Measurements from ENCODE around the gene CYP19A1. TPM values are rescaled to one million over a fixed set of nuclear protein-coding genes. Genes with fewer than 3 reads are reported as not detected.

CYP19A1 gene
- total RNA-seq, 1 donor from 2014 or later = not detected

DNA sequence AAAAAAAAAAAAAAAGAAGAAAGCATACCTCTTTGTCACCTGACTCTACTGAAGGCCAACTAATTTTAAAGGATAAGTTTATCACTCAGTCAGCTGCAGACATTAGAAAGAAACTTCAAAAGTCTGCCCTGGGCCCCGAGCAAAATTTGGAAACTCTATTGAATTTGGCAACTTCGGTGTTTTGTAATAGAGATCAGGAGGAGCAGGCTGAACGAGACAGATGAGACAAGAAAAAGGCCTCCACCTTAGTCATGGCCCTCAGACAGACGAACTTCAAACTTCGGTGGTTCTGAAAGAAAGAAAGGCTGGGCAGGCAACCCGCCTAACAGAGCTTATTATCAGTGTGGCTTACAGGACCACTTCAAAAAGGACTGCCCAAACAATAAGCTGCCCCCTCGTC is 21.6 kb upstream of the CYP19A1 start:
- no peak for DNase-seq (ENCODE audit: low read depth in 2 of 2)

DNA sequence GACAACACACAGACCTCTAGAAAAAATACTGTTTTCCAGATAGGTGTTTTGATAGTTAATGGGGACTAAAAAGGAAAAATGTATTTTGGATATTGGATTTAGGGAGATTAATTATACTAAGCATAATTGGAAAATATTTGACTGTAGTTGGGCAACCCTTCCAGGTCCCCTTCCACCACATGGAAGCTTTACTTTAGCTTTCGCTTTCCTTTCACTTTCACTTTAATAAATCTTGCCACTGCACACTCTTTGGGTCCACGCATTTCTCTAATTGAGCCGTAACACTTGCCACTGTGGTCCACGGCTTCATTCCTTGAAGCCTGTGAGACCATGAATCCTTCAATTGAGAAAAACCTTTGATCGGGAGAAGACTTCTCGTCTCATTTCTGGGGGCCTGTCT is 18.6 kb upstream of the CYP19A1 start:
- DNase-seq (ENCODE audit: low read depth in 2 of 2) = no peak

DNA sequence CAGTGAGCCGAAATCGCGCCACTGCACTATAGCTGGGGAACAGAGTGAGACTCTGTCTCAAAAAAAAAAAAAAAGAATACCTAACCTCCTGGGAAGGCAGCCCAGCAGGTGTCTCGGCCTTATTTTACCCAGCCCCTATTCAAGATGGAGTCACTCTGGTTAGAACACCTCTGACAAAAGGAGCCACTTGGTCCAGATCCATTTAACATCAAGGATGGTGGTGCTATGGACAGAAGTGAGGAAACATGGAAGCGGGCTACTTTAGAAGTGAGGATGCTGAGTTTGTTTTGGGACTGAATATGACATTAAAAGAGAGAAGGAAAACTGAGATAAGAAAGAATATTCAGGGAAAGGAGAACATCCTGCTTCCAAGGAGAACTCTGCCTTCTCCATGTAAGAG is 17.8 kb upstream of the CYP19A1 start:
- DNase-seq (ENCODE audit: low read depth in 2 of 2) = no peak

DNA sequence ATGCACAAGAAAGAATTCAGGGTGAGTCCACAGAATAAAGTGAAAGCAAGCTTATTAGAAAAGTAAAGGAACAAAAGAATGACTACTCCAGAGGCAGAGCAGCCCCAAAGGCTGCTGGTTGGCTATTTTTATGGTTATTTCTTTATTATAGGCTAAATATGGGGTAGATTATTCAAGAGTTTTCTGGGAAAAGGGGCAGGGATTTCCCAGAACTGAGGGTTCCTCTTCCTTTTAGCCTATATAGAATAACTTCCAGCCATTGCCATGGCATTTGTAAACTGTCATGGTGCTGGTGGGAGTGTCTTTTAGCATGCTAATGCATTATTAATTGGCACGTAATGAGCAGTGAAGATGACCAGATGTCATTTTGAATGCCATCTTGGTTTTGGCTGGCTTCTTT is 16.7 kb upstream of the CYP19A1 start:
- no peak for DNase-seq (ENCODE audit: low read depth in 2 of 2)

DNA sequence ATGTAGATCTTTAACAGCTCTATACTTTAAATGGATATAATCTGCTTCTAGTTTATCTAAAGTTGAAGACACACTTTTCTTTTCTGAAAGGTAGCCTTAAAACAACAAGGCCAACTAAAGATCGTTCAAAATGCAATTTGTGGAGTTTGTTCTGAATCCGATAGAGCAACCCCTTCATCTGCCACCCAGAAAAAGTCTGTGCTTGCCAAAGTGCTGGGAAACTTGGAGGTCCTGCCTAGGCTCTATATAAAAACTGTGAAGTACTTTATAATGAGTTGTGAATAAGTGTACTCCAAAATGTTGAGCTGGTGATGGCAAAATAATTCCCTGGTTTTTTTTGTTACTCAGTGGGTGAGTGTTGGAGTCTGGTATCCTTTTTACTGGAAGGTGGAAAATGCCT is 15.6 kb upstream of the CYP19A1 start:
- DNase-seq (ENCODE audit: low read depth in 2 of 2) = no peak

DNA sequence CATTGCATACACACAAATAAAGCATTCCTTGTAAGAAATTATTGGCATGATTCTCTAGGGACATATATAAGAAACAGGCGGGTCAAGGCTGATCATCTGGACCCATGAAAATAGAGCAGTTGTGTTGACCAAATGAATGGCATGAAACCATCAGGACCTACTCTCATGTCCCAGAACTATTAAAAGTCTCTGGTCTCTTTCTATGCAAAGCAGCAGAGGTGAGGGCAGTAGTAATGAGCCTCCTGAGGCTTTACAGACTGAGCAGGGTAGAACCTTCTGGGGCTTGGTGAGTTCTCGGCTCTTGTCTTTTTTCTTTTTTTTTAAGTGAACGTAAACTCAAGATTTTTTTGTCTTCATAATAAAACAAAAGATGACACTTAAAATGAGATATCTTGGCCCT is 12.3 kb upstream of the CYP19A1 start:
- no peak for DNase-seq (ENCODE audit: low read depth in 2 of 2)

DNA sequence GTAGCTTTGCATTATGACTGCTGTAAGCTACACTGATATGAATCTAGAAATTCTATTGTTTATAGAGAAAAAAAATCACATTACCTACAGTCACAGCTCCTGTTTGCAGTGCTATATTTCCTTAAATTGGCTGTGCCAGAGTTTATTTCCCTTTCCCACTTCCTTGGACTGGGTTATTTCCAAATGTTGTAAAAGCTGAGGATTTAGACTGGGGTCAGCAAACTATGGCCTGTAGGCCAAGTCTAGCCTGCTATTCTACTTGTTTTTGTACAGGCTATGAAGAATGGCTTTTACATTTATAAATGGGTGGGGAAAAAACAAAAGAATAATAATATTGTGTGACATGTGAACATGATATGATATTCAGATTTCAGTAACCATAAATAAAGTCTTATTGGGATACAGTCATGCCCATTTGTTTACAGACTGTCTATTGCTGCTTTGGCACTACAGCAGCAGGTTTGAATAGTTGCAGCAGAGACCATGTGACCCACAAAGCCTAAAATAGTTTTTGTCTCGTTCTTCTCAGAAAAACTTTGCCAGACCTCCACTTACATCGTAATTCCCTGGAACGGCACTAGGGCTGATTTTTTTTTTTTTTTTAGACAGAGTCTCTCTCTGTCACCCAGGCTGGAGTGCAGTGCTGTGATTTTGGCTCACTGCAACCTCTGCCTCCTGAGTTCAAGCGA is 10.9 kb upstream of the CYP19A1 start:
- no peak for DNase-seq (ENCODE audit: low read depth in 2 of 2)

DNA sequence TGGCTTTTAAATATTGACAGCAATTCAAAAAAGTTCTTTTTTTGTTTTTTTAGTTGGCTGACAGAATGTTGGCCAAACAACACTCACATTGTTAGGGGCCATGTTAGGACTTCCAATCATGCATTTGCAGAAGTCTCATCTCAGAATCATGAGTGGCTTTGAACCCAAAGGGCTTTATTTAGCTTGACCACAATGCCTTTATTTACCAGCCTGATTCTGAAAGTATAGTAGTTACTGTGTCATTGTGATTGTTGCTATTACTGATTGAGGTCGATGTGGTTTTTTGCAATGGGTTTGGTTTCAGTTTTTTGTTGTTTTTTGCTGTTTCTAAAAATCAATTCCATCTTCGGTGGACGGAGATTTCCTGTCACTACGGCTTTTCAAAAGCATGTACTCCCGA is 10.3 kb upstream of the CYP19A1 start:
- no peak for DNase-seq (ENCODE audit: low read depth in 2 of 2)

DNA sequence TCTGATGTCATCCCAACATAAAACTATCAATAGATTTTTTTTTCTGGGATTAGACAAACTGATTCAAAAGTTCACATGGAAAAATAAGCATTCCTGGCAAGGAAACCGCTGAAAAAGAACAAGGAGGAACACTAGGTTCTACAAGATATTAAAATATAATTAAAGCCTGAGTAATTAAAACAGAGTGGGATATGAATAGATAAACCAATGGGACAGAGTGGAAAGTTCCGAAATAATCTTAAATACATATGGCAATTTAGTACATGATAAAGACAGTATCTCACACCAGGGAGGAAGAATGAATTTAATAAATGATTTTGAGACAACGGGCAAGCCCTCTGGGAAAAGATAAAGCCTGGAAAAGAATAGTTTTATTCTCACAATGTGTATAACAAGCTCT is 7.7 kb upstream of the CYP19A1 start:
- no peak for DNase-seq (ENCODE audit: low read depth in 2 of 2)

DNA sequence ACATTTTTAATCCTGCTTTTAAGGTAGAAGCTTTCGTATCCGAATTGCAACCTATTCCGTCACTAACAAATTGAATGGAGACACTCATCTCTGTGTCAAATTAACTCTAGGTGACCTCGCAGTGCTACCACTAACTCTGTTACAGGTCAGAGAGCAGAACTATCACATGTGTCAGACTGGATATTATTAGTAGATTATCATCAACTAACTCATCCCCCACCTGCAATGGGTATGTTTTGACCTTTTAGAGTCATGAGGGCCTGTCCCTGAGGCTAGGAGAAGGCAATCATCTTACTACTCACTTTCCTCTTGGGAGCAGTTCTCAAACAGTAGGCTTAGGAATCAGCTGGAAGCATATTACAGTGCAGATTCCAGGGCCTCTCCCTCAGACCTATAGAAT is 5.1 kb upstream of the CYP19A1 start:
- no peak for DNase-seq (ENCODE audit: low read depth in 2 of 2)

DNA sequence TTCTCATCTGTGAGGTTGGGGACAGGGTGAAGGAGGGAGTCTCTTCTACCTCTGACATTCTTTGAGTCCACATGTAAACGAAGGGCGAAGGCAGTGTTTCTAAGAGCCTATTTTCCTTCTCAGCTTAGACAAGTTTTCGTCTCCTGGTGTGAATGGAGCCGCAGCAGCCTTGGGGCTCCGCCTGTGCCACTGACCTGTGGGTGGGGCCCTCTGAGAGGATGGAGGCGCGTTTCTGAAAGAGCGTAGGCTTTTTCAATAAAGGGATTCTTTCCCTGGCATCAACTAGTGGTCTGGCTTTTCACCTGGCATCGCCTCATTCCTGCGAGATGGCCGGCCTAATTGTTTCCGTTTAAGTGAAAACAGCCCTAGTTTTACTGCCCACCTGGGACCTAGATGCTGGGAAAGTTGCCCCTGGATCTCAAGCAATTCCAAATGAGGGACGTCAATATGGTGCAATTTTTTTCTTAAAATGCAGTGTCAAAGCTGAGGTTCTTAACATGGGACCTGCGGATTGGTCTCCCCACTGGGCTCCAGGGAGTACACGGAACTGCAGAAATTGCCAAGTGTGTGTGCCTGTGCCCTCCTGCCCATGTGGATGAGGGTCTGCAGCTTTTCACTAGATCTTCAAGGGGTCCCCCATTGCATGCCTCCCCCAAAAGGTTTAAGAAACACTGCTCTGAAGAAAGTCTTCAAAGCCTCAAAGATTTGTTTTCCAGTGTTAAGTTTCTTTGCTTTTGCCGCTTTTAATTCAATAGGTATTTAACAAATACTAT is 4.0 kb upstream of the CYP19A1 start:
- DNase-seq (ENCODE audit: low read depth in 2 of 2) = no peak

DNA sequence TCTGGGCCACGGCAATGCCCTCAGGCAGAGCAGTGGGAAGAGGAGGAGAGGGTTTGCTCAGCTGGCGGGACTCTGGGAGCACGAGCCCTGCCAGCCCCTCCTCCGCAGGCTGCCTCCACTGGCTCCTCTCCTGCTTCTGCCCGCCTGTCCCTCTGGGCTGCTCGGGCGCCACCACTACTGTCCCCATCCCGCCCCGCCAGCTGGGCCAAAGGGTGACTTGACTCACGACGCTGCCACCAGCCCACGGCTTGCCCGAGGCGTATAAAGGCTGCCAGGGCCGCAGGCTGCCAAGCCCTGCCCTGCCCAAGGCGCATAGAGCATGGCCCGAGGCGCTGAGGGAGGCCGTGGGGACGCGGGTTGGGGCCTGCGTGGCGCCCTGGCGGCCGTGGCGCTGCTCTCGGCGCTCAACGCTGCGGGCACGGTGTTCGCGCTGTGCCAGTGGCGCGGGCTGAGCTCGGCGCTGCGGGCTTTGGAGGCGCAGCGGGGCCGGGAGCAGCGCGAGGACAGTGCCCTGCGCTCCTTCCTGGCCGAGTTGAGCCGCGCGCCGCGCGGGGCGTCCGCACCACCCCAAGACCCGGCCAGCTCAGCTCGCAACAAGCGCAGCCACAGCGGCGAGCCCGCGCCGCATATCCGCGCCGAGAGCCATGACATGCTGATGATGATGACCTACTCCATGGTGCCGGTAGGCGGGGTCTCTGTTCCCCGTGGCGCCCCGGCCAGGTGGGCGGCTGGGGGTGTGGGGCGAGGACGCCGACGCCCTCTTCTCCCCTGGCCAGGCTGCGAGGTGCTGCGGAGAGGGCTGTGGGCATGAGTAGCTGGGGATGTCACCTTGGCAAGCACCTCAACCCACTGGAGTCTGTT is 3.2 kb upstream of the CYP19A1 start, which contains the start of gene GLDN:
Gene GLDN (plus strand): TSS at position 290 of the 861 bp plus-strand sequence. CDS start 30 bp downstream, at position 320.
- no peak for DNase-seq (ENCODE audit: low read depth in 2 of 2)

DNA sequence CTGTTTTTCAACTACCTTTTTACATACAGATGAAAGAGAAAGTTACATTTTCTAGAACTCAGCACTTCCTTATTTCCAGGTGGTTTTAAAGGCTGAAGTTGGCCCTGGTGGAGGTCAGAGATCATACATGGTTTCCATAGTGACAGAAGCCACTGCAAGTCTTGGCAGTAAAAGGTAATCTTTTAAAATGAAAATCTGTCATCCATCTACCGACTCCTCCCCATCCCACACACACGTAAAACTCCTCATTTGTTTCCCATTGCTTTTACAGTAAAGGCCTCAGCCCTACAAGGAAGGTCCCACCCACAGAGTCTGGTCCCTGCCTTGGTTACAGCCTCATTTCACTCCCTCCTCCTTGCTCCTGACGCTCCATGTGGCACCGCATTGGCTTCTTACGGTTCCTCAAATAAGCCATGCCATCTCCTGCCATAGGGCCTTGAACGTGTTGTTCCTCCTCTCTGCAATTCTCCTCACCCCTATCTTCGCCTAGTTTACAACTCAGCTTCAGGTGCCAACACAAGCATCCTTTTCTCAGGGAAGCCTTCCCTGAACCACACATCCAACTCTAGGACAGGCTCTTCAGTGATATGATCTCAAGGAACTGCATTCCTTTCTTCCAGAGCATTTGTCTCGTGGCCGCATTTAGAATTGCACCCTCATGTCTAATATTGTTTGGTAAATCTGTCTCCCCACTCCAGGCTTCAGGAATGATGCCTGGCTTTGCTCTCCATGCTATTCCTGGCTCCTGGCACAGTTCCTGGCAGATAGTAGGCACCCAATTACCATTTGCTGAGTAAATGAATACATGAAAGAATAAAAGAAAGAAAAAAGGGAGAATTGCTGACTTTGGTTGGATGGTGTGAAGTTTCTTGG is 2.6 kb downstream of the CYP19A1 start:
- DNase-seq (ENCODE audit: low read depth in 2 of 2) = no peak

DNA sequence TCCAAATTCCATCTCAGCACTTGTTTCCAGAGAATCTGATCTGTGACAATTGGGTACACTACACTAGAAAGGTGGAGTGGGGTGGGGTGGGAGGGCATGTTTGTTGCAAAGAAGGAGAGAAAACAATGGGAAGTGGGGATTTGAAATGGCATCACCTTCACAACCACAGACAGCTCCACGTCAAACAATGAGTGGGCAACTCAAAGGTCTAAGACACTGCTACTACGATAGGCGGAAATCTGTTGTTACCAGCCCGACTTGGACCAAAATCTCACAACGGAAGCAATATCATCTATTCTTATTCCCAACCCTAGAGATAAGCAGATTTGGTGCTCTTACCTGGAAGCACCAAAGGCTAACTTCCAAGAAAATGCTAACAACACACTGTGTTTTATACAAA is 3.3 kb downstream of the CYP19A1 start:
- no peak for DNase-seq (ENCODE audit: low read depth in 2 of 2)

DNA sequence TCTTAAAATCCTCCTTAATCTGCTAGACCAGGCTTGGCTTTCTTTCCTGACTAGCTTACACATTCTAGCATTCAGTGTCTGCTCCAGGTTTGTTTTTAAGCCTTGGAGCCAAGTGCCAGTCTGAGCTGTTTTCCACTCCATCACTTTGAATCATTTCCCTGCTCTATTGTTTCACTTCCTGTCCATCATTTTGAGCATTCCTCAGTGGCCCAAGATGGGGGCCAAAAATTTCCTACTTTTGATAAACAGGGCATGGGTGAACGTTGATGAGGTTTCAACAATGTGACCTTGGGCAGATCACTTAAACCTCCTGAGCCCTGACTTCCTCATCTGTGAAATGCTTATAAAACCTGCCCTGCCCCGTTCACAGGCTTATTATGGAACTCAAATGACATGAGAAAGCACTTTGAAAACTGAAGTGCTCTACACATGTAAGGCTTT is 4.4 kb downstream of the CYP19A1 start:
- peak; percentile 69 to 87 for DNase-seq (ENCODE audit: low read depth in 2 of 2)

DNA sequence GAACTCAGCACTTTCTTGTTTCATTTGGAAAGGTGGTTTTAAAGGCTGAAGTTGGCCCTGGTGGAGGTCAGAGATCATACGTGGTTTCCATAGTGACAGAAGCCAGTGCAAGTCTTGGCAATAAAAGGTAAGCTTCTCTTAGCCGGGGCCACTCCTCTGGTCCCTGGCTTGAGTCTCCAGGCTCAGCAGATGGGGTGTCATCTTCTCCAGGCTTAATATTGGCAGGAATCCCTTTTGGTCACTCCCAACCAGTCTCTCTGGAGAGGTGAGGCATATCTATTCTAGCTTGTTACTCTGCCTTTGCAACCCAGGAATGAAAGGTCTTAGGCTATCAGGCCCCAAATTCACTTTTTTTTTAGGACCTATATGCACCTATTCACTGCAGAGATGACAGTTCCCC is 4.8 kb downstream of the CYP19A1 start:
- DNase-seq (ENCODE audit: low read depth in 2 of 2) = no peak

DNA sequence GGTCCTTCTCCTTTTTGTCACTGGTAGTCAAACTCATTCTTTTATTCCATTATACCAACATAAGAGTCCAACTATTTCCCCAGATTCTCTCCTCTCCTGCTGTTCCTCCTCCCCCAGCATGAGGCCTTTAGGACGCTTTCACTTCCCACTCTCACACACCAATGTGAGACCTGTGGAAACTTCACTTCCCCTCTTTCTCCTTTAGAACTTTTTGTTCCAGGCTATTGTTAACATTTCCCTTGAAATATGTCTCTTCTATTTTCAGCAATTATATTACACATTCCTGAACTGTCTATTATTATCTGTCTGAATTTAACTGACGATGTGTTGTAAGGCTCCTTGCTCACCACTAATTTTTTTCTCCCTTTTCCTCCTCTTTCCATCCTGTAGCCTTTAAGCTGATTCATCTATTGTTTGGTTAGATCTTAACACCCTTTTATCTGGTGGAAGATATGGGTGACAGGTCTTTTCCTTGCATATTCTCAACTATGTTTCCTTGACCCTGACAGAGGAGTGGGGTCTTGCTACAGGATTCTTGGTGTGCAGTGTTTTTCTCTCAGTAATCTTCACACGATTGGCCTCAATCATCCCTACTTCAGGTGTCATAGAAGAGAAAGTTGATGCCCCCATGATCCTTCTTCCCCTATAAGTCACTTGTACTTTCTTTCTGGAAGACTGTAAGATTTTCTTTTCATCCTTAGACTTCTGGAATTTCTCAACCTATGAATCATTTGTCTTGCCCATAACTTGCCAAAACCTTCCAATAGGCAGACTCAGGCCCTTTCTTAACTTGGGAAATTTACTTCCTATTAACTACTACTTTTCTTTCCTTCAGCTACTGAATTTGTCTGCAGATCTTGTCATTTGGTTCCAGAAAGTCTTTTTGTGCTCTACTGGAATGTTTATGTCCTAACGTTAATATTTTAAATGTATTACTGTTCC is 5.9 kb downstream of the CYP19A1 start:
- peak in 1 of 2 donors; percentile 16 for DNase-seq (ENCODE audit: low read depth in 2 of 2)

DNA sequence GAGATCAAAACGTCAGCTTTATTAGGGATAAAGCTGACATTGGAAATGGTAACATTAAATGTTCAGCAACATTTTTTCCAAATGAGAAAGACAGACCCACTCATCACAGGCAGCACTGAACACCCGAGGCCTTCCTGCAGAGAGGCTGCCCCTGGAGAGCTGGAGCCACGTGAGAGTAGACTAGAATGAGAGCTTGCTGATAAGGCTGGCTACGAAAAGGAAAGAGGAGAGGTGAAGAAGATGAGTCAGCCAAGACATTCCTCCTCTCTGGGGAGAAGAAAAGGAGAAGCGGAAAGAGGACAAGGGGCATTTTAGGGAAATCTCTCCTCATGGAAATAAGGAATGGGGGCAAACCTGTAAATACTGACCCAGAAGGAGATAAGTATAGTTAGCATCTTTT is 7.3 kb downstream of the CYP19A1 start:
- no peak for DNase-seq (ENCODE audit: low read depth in 2 of 2)

DNA sequence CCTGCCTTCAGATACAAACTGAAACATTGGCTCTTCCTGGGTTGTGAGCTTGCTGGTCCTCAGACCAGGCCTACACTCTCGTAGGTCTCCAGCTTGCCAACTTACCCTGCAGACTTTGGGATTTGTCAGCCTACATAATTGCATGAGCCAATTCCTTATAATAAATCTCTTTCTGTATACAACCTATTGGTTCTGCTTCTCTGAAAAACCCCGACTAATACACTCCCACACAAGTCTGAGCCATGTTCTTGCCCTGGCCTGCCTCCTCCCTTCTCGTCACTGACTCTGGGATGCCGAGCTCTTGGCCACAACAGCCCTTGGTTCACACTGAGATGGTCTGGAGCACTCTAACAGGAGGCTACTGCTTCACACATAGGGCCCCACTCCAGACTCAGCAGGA is 9.5 kb downstream of the CYP19A1 start:
- no peak for DNase-seq (ENCODE audit: low read depth in 2 of 2)

DNA sequence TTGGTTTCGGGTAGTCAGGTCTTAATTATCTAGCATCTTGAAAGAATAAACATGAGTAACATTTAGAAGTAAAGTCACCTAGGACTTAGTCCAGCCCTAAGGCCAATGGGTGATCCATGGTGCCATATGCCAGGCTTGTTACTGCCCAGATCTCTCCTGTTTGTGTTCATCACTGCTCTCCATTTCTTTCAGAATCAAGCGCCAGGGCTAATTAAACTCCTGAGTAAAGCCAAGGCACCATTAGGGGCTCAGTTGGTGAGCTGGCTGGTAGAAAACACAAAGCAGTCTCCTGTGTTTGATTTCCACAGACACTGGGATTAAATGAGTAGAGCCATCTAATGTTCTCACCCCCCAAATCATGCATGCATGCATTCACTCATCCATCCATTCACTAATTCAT is 11.3 kb downstream of the CYP19A1 start:
- DNase-seq (ENCODE audit: low read depth in 2 of 2) = no peak
